ENCODE measurements around the gene CDK10. TPM values are rescaled to one million over a fixed set of nuclear protein-coding genes. Genes with fewer than 3 reads are reported as not detected.

Gene CDK10
- total RNA-seq, 1 donor from 2014 or later: 44.0 TPM

GRCh38 chr16:89705006-89705405 lies 18.5 kb downstream of the CDK10 start:
- intact Hi-C loops (cut with DNase I): loop anchor here (10.0 kb wide), 1 partner anchor 160 kb away; no protein-coding TSS in a partner anchor
- Histone ChIP-seq H3K4me3 (no peak overlapping the region), H3K27me3 (no peaks in the 10 kb centered on the region), H3K9me3 (no peaks in the 10 kb centered on the region), H3K36me3 (no peaks in the 10 kb centered on the region), H3K27ac (no peak overlapping the region), H3K4me1 (peaks cover 25% of the 10 kb centered on the region)
- DNase-seq (ENCODE audit: extremely low spot score in 2 of 2): no peak
- TF ChIP-seq POLR2AphosphoS5 (IDR thresholded peaks at IDR 0.05; ENCODE audit: insufficient read depth in 1 of 2, low read depth in 1 of 2): no peak
- TF ChIP-seq POLR2A (IDR thresholded peaks at IDR 0.05): no peak
- no peak for TF ChIP-seq CTCF (IDR thresholded peaks at IDR 0.05)

GRCh38 chr16:89706518-89707260 lies 20.2 kb downstream of the CDK10 start:
- intact Hi-C loops (cut with DNase I): loop anchor here (10.0 kb wide), 1 partner anchor 158 kb away; no protein-coding TSS in a partner anchor
- H3K9me3 ChIP-seq: no peaks in the 10 kb centered on the region

GRCh38 chr16:89707695-89708094 lies 21.2 kb downstream of the CDK10 start:
- H3K4me3 ChIP-seq: no peak overlapping the region
- intact Hi-C loops (cut with DNase I): loop anchor here (10.0 kb wide), 1 partner anchor 157 kb away; no protein-coding TSS in a partner anchor
- peaks cover 16% of the 10 kb centered on the region for H3K4me1 ChIP-seq
- no peaks in the 10 kb centered on the region for H3K36me3 ChIP-seq
- no peaks in the 10 kb centered on the region for H3K9me3 ChIP-seq
- no peak overlapping the region for H3K27ac ChIP-seq
- no peak for TF ChIP-seq CTCF (IDR thresholded peaks at IDR 0.05)
- no peak for TF ChIP-seq POLR2AphosphoS5 (IDR thresholded peaks at IDR 0.05; ENCODE audit: insufficient read depth in 1 of 2, low read depth in 1 of 2)
- no peak for TF ChIP-seq POLR2A (IDR thresholded peaks at IDR 0.05)
- no peak for DNase-seq (ENCODE audit: extremely low spot score in 2 of 2)
- no peaks in the 10 kb centered on the region for H3K27me3 ChIP-seq

More at GRCh38 chr16:89706518-89707260, 20.2 kb downstream of the CDK10 start:
- no peak for TF ChIP-seq POLR2A (IDR thresholded peaks at IDR 0.05)
- no peak for TF ChIP-seq CTCF (IDR thresholded peaks at IDR 0.05)
- no peak for TF ChIP-seq POLR2AphosphoS5 (IDR thresholded peaks at IDR 0.05; ENCODE audit: insufficient read depth in 1 of 2, low read depth in 1 of 2)
- no peaks in the 10 kb centered on the region for H3K27me3 ChIP-seq
- no peak overlapping the region for H3K27ac ChIP-seq
- no peak overlapping the region for H3K4me3 ChIP-seq
- no peaks in the 10 kb centered on the region for H3K36me3 ChIP-seq
- H3K4me1 ChIP-seq: peaks cover 16% of the 10 kb centered on the region
- DNase-seq (ENCODE audit: extremely low spot score in 2 of 2): no peak

- TF ChIP-seq POLR2A (IDR thresholded peaks at IDR 0.05) (no peak), CTCF (IDR thresholded peaks at IDR 0.05) (no peak), POLR2AphosphoS5 (IDR thresholded peaks at IDR 0.05; ENCODE audit: insufficient read depth in 1 of 2, low read depth in 1 of 2) (no peak)
- no peak overlapping the region for H3K27ac ChIP-seq
- peaks cover 16% of the 10 kb centered on the region for H3K4me1 ChIP-seq
- intact Hi-C loops (cut with DNase I): loop anchor here (10.0 kb wide), 1 partner anchor 156 kb away; no protein-coding TSS in a partner anchor
- no peaks in the 10 kb centered on the region for H3K9me3 ChIP-seq
- no peak for DNase-seq (ENCODE audit: extremely low spot score in 2 of 2)
- H3K4me3 ChIP-seq: no peak overlapping the region
- no peaks in the 10 kb centered on the region for H3K27me3 ChIP-seq
- H3K36me3 ChIP-seq: no peaks in the 10 kb centered on the region
Measured at GRCh38 chr16:89708481-89708931, 22.0 kb downstream of the CDK10 start.

GRCh38 chr16:89709166-89709565 lies 22.7 kb downstream of the CDK10 start:
- H3K4me1 ChIP-seq: peaks cover 16% of the 10 kb centered on the region
- H3K27ac ChIP-seq: no peak overlapping the region
- H3K27me3 ChIP-seq: no peaks in the 10 kb centered on the region
- no peaks in the 10 kb centered on the region for H3K36me3 ChIP-seq
- no peak for TF ChIP-seq POLR2A (IDR thresholded peaks at IDR 0.05)
- no peak for TF ChIP-seq CTCF (IDR thresholded peaks at IDR 0.05)
- DNase-seq (ENCODE audit: extremely low spot score in 2 of 2): no peak
- H3K9me3 ChIP-seq: no peaks in the 10 kb centered on the region
- H3K4me3 ChIP-seq: no peak overlapping the region
- intact Hi-C loops (cut with DNase I): loop anchor here (10.0 kb wide), 1 partner anchor 156 kb away; no protein-coding TSS in a partner anchor
